ENCODE data around the gene YAE1. TPM values are rescaled to one million over a fixed set of nuclear protein-coding genes. Genes with fewer than 3 reads are reported as not detected.

Gene YAE1
- total and polyA plus RNA-seq, 2 of the 13 experiments (the other 11 are each of a cell fraction or from before 2014, with no cell fraction given) = 18.7 to 28.3 TPM

- TF ChIP-seq HNRNPH1 (optimal IDR thresholded peaks at IDR 0.05; ENCODE audit: low read depth, low read length) (no peak), ELF1 (CRISPR knock-in tag; IDR thresholded peaks at IDR 0.05) (peak; percentile 65), SMAD3 (CRISPR knock-in tag; IDR thresholded peaks at IDR 0.05) (no peak), MYNN (CRISPR knock-in tag; IDR thresholded peaks at IDR 0.05; ENCODE audit: low read depth) (peak; percentile 46; the same call in 1 of the 2 replicates), KDM5A (IDR thresholded peaks at IDR 0.05; ENCODE audit: borderline replicate concordance, low read length) (peak; percentile 85; the same call in 1 of the 2 replicates), ZNF276 (CRISPR knock-in tag; IDR thresholded peaks at IDR 0.05; ENCODE audit: low read depth) (peak; percentile 71), DNMT1 (CRISPR knock-in tag; IDR thresholded peaks at IDR 0.05) (no peak), KLF11 (CRISPR knock-in tag; IDR thresholded peaks at IDR 0.05) (peak; percentile 27; the same call in 1 of the 2 replicates), ZNF709 (CRISPR knock-in tag; IDR thresholded peaks at IDR 0.05) (no peak), MEIS2 (CRISPR knock-in tag; IDR thresholded peaks at IDR 0.05) (peak; percentile 61; the same call in 1 of the 2 replicates), CCAR2 (optimal IDR thresholded peaks at IDR 0.05; ENCODE audit: low read depth, low read length) (no peak), ZNF607 (CRISPR knock-in tag; IDR thresholded peaks at IDR 0.05; ENCODE audit: borderline replicate concordance) (no peak; the same call in 1 of the 2 replicates), JARID2 (CRISPR knock-in tag; IDR thresholded peaks at IDR 0.05; ENCODE audit: insufficient replicate concordance) (no peak), RORA (CRISPR knock-in tag; IDR thresholded peaks at IDR 0.05) (no peak), ZBTB21 (CRISPR knock-in tag; IDR thresholded peaks at IDR 0.05) (0 out of 2 replicates have a peak, but pooled peaks have one; percentile 30), SNAPC4 (CRISPR knock-in tag; IDR thresholded peaks at IDR 0.05) (peak; percentile 98), GTF2F1 (IDR thresholded peaks at IDR 0.05; ENCODE audit: low read length) (no peak), ZNF414 (CRISPR knock-in tag; IDR thresholded peaks at IDR 0.05) (no peak), ZMYM2 (CRISPR knock-in tag; IDR thresholded peaks at IDR 0.05) (no peak), PRMT3 (CRISPR knock-in tag; IDR thresholded peaks at IDR 0.05; ENCODE audit: borderline replicate concordance, low read depth) (no peak), RFX1 (IDR thresholded peaks at IDR 0.05) (no peak), HDAC1 (CRISPR knock-in tag; IDR thresholded peaks at IDR 0.05) (peak; percentile 96), ZNF839 (CRISPR knock-in tag; IDR thresholded peaks at IDR 0.05; ENCODE audit: borderline replicate concordance) (peak; percentile 93; the same call in 1 of the 2 replicates)
These were observed at the start of gene YAE1 (continued) for GRCh38 chr7:39566023-39566921.

Measured in HepG2 (cell line).